ENCODE results near the gene RPS27.
"Not testable (repeated sequence)": the region's sequence is repeated elsewhere in the genome, so short reads cannot be mapped to it uniquely, and the experiment has no call there.

The RPS27 gene

DNA sequence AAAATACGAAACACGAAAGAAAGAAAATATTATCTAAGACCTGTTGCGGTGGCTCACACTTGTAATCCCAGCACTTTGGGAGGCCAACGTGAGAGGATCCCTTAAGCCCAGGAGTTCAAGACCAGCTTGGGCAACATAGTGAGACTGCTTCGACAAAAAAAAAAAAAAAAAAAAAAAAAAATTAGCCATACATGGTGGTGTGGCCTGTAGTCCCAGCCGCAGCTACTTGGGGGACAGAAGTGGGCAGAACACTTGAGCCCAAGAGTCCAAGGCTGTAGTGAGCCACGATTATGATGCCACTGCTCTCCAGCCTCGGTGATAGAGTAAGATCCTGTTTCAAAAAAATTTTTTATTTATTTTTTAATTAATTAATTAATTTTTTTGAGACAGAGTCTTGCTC, 2.9 kb upstream of the RPS27 start:
- TF ChIP-seq, protein P1, sequence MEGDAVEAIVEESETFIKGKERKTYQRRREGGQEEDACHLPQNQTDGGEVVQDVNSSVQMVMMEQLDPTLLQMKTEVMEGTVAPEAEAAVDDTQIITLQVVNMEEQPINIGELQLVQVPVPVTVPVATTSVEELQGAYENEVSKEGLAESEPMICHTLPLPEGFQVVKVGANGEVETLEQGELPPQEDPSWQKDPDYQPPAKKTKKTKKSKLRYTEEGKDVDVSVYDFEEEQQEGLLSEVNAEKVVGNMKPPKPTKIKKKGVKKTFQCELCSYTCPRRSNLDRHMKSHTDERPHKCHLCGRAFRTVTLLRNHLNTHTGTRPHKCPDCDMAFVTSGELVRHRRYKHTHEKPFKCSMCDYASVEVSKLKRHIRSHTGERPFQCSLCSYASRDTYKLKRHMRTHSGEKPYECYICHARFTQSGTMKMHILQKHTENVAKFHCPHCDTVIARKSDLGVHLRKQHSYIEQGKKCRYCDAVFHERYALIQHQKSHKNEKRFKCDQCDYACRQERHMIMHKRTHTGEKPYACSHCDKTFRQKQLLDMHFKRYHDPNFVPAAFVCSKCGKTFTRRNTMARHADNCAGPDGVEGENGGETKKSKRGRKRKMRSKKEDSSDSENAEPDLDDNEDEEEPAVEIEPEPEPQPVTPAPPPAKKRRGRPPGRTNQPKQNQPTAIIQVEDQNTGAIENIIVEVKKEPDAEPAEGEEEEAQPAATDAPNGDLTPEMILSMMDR (IDR thresholded peaks at IDR 0.05; ENCODE audit: low read depth, low read length, missing control alignments): no peak
- no peak overlapping the region for H3K4me3 ChIP-seq (replicated peaks; ENCODE audit: low read depth, low read length)
- no peak for DNase-seq (ENCODE audit: extremely low read depth, low read depth)

DNA sequence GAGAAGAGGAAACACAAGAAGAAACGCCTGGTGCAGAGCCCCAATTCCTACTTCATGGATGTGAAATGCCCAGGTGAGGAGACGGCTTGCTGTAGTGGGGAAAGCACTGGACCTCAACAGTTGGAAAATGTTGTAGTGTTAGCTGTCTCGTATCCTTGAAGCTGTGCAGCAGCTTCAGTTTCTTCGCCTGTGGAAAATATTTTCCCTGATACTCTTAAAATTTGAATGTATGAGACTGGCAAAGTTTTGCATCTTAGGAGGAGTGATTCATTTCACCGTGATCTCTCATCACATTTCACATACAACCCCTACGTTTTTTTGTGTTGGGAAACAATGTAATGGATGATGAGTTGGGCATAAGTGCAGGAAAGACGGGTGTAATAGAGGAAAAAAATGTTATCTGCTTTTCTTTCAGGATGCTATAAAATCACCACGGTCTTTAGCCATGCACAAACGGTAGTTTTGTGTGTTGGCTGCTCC, 629 bp downstream of the RPS27 start:
- peak overlapping the region; percentile 79 for H3K4me3 ChIP-seq (replicated peaks; ENCODE audit: low read depth, low read length)
- TF ChIP-seq, protein P1 (IDR thresholded peaks at IDR 0.05; ENCODE audit: low read depth, low read length, missing control alignments): no peak
- no peak for DNase-seq (ENCODE audit: extremely low read depth, low read depth)

DNA sequence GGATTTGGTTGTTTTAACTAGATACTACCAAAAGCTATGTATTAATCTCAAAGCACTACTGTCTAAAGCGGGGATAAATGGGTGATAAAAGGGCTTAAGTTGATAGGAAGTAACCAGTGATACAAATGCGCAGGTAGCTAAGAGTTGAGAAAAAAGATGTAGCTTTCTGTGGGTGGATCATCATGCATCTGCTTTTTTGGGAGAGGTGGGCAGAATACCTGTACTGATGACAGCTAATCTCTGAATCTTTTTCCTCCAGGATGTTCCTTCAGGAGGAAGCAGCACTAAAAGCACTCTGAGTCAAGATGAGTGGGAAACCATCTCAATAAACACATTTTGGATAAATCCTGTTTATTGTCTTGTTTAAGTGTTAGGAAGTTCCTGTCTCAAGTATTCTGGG, 1.2 kb downstream of the RPS27 start:
- peak overlapping the region; percentile 79 for H3K4me3 ChIP-seq (replicated peaks; ENCODE audit: low read depth, low read length)

DNA sequence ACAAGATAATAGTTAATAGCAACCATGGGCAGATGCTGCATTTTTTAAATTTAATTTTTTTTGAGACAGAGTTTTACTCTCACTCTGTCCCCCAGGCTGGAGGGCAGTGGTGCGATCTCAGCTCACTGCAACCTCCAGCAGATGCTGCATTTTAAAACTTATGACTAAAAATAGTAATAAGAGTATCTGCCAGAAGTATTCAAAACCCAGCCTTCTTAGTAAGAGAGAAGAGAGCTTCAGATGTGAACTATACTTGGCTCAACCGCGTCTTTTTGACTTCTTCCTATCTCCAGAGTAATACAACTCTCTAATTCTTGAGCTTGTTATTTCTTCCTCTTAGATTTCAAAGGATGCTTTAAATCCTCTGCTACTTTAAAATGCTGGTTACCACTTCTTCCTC, 4.6 kb downstream of the RPS27 start:
- H3K4me3 ChIP-seq (replicated peaks; ENCODE audit: low read depth, low read length): no peak overlapping the region
- DNase-seq (ENCODE audit: extremely low read depth, low read depth): no peak
- TF ChIP-seq, protein P1 (IDR thresholded peaks at IDR 0.05; ENCODE audit: low read depth, low read length, missing control alignments): no peak

More for the DNA sequence above, 1.2 kb downstream of the RPS27 start:
- DNase-seq (ENCODE audit: extremely low read depth, low read depth): no peak
- TF ChIP-seq, protein P1 (IDR thresholded peaks at IDR 0.05; ENCODE audit: low read depth, low read length, missing control alignments): no peak

DNA sequence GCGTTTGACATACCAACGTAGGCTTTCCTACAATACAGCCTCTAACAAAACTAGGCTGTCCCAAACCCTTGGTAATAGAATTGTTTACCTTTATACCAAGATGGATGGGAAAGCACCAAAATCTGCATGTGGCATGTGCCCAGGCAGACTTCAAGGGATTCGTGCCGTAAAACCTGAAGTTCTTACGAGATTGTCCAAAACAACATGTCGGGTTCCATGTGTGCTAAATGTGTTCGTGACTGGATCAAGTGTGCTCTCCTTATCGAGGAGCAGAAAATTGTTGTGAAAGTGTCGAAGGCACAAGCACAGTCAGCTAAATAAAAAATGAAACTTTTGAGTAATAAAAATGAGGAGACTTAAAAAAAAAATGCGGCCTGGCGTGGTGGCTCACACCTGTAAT, 5.1 kb downstream of the RPS27 start:
- DNase-seq (ENCODE audit: extremely low read depth, low read depth): no peak
- TF ChIP-seq, protein P1 (IDR thresholded peaks at IDR 0.05; ENCODE audit: low read depth, low read length, missing control alignments): no peak
- no peak overlapping the region for H3K4me3 ChIP-seq (replicated peaks; ENCODE audit: low read depth, low read length)

DNA sequence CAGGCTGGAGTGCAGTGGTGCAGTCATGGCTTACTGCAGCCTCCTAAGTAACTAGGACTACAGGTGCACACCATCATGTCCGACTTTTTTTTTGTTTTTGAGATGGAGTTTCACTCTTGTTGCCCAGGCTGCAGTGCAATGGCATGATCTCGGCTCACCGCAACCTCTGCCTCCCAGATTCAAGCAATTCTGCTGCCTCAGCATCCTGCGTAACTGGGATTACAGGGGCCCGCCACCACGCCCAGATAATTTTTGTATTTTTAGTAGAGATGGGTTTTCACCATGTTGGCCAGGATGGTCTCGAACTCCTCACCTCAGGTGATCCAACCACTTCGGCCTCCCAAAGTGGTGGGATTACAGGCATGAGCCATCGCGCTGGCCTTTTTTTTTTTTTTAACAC, 6.3 kb downstream of the RPS27 start:
- DNase-seq (ENCODE audit: extremely low read depth, low read depth); H3K4me3 ChIP-seq (replicated peaks; ENCODE audit: low read depth, low read length): not testable (repeated sequence)

DNA sequence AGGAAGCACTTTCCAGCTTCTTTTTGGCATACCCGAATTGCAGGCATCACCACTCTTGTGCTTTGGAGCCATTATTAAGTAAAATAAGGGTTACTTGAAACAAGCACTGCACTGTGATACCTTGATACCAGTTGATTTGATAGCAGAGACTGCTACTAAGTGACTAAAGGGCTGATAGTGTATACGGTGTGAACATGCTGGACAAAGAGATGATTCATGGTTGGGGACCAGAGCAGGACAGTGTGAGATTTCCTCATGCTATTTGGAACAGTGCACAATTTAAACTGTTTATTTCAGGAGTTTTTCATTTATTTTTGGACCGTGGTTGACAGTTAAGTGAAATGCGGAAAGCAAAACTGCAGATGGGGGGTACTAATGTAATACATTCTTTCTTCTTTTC, 9.9 kb downstream of the RPS27 start:
- H3K4me3 ChIP-seq (replicated peaks; ENCODE audit: low read depth, low read length): no peak overlapping the region
- TF ChIP-seq, protein P1 (IDR thresholded peaks at IDR 0.05; ENCODE audit: low read depth, low read length, missing control alignments): no peak
- no peak for DNase-seq (ENCODE audit: extremely low read depth, low read depth)

All from HFF-Myc (cell line).